SJSA1 (cell line): Measurements from ENCODE around the gene IZUMO1. TPM values are rescaled to one million over a fixed set of nuclear protein-coding genes. Genes with fewer than 3 reads are reported as not detected.
"Not testable (repeated sequence)": the region's sequence is repeated elsewhere in the genome, so short reads cannot be mapped to it uniquely, and the experiment has no call there.

Source experiments
- DNase-seq, 2 experiments: peaks; one replicate each; pipeline ENCODE4 v3.0.0-alpha.2; 2015 to 2020; ENCODE audit warnings: low spot score in 2 of 2, low read depth in 1 of 2
- H3K27ac ChIP-seq: fragments of 250-450 bp; sonication (Bioruptor Pico); 2 replicates; pipeline ENCODE4 v1.5.1; 2020; ENCODE audit warnings: mild to moderate bottlenecking, moderate library complexity
- H3K27me3 ChIP-seq: fragments of 250-450 bp; sonication (Bioruptor Pico); replicated peaks from 2 replicates; pipeline ENCODE4 v1.5.1; 2020; ENCODE audit warnings: mild to moderate bottlenecking, moderate library complexity
- H3K36me3 ChIP-seq: fragments of 250-450 bp; sonication (Bioruptor Pico); 2 replicates; pipeline ENCODE4 v1.5.1; 2020; ENCODE audit warnings: mild to moderate bottlenecking
- H3K4me1 ChIP-seq: fragments of 250-450 bp; sonication (Bioruptor Pico); replicated peaks from 2 replicates; pipeline ENCODE4 v1.6.1; 2021; ENCODE audit warnings: mild to moderate bottlenecking
- H3K4me3 ChIP-seq: fragments of 250-450 bp; sonication (Bioruptor Pico); 2 replicates; pipeline ENCODE4 v1.5.1; 2020; ENCODE audit warnings: mild to moderate bottlenecking
- H3K9me3 ChIP-seq: fragments of 250-450 bp; sonication (Bioruptor Pico); replicated peaks from 2 replicates; pipeline ENCODE4 v1.5.1; 2020; ENCODE audit warnings: mild to moderate bottlenecking
- total RNA-seq: library from RNA; depleted of rRNA; stranded (reverse); fragments of >200 nt; shearing (Covaris generic); gene quantifications from 2 replicates; pipeline ENCODE4 v1.2.3, GENCODE V29; 2014

IZUMO1 gene
- total RNA-seq, 1 experiment from 2014 or later, result not detected

- no peak overlapping the region for H3K4me3 ChIP-seq
- no peak for DNase-seq
- no peaks in the 10 kb centered on the region for H3K36me3 ChIP-seq
- H3K4me1 ChIP-seq, result peaks cover 10% of the 10 kb centered on the region
- no peak overlapping the region for H3K27ac ChIP-seq
- no peaks in the 10 kb centered on the region for H3K9me3 ChIP-seq
- H3K27me3 ChIP-seq, result peaks cover 9% of the 10 kb centered on the region
These were observed 24.2 kb upstream of the IZUMO1 start for GRCh38 chr19:48770734-48771472.

GRCh38 chr19:48770266-48770665, 23.6 kb upstream of the IZUMO1 start:
- Histone ChIP-seq H3K4me3 (no peak overlapping the region), H3K4me1 (peaks cover 10% of the 10 kb centered on the region), H3K9me3 (no peaks in the 10 kb centered on the region), H3K27me3 (peaks cover 10% of the 10 kb centered on the region), H3K36me3 (no peaks in the 10 kb centered on the region), H3K27ac (no peak overlapping the region)
- DNase-seq, result peak in 1 of 2 experiments; percentile 53

- H3K4me1 ChIP-seq, result peaks cover 5% of the 10 kb centered on the region
- no peak overlapping the region for H3K4me3 ChIP-seq
- no peaks in the 10 kb centered on the region for H3K9me3 ChIP-seq
- no peak overlapping the region for H3K27ac ChIP-seq
- peaks cover 21% of the 10 kb centered on the region for H3K27me3 ChIP-seq
- no peaks in the 10 kb centered on the region for H3K36me3 ChIP-seq
- DNase-seq, result no peak
These were observed 22.4 kb upstream of the IZUMO1 start for GRCh38 chr19:48768994-48769713.

- DNase-seq, H3K36me3 ChIP-seq, H3K4me3 ChIP-seq, H3K4me1 ChIP-seq, H3K27ac ChIP-seq, H3K9me3 ChIP-seq: not testable (repeated sequence)
- H3K27me3 ChIP-seq, result peaks cover 24% of the 10 kb centered on the region
These were observed 21.6 kb upstream of the IZUMO1 start for GRCh38 chr19:48768171-48768753.

- H3K27me3 ChIP-seq, result peaks cover 35% of the 10 kb centered on the region
- not testable (repeated sequence) for H3K9me3 ChIP-seq, H3K4me3 ChIP-seq, H3K4me1 ChIP-seq, H3K27ac ChIP-seq, H3K36me3 ChIP-seq, DNase-seq
These were observed 19.1 kb upstream of the IZUMO1 start for GRCh38 chr19:48765816-48766215.

GRCh38 chr19:48760504-48761205, 13.9 kb upstream of the IZUMO1 start:
- H3K9me3 ChIP-seq, result no peaks in the 10 kb centered on the region
- H3K4me3 ChIP-seq, result no peak overlapping the region
- H3K27me3 ChIP-seq, result peaks cover 34% of the 10 kb centered on the region
- H3K36me3 ChIP-seq, result no peaks in the 10 kb centered on the region
- DNase-seq, result no peak
- H3K4me1 ChIP-seq, result no peaks in the 10 kb centered on the region
- H3K27ac ChIP-seq, result no peak overlapping the region

- peaks cover 23% of the 10 kb centered on the region for H3K27me3 ChIP-seq
- H3K4me1 ChIP-seq, result peaks cover 2% of the 10 kb centered on the region; the same call in 1 of the 2 replicates
- no peak overlapping the region for H3K27ac ChIP-seq
- no peaks in the 10 kb centered on the region for H3K9me3 ChIP-seq
- H3K36me3 ChIP-seq, result no peaks in the 10 kb centered on the region
- H3K4me3 ChIP-seq, result no peak overlapping the region
- DNase-seq, result no peak
These were observed 11.0 kb upstream of the IZUMO1 start for GRCh38 chr19:48757741-48758144.

GRCh38 chr19:48757089-48757675, 10.5 kb upstream of the IZUMO1 start:
- Histone ChIP-seq H3K9me3 (no peaks in the 10 kb centered on the region), H3K27ac (no peak overlapping the region), H3K36me3 (no peaks in the 10 kb centered on the region), H3K4me3 (no peak overlapping the region), H3K4me1 (peaks cover 7% of the 10 kb centered on the region; the same call in 1 of the 2 replicates), H3K27me3 (peaks cover 24% of the 10 kb centered on the region)
- DNase-seq, result no peak

- no peak for DNase-seq
- Histone ChIP-seq H3K4me1 (peaks cover 7% of the 10 kb centered on the region; the same call in 1 of the 2 replicates), H3K27ac (no peak overlapping the region), H3K36me3 (no peaks in the 10 kb centered on the region), H3K27me3 (peaks cover 26% of the 10 kb centered on the region), H3K9me3 (no peaks in the 10 kb centered on the region), H3K4me3 (no peak overlapping the region)
These were observed 10.0 kb upstream of the IZUMO1 start for GRCh38 chr19:48756686-48757085.

GRCh38 chr19:48756212-48756611, 9.5 kb upstream of the IZUMO1 start:
- no peaks in the 10 kb centered on the region for H3K36me3 ChIP-seq
- no peak overlapping the region for H3K27ac ChIP-seq
- peaks cover 7% of the 10 kb centered on the region; the same call in 1 of the 2 replicates for H3K4me1 ChIP-seq
- no peaks in the 10 kb centered on the region for H3K9me3 ChIP-seq
- H3K27me3 ChIP-seq, result peaks cover 31% of the 10 kb centered on the region
- H3K4me3 ChIP-seq, result no peak overlapping the region
- DNase-seq, result no peak

- H3K4me1 ChIP-seq, result peaks cover 7% of the 10 kb centered on the region; the same call in 1 of the 2 replicates
- H3K9me3 ChIP-seq, result no peaks in the 10 kb centered on the region
- no peaks in the 10 kb centered on the region for H3K36me3 ChIP-seq
- DNase-seq, result no peak
- H3K4me3 ChIP-seq, result no peak overlapping the region
- no peak overlapping the region for H3K27ac ChIP-seq
- peaks cover 30% of the 10 kb centered on the region for H3K27me3 ChIP-seq
These were observed 9.1 kb upstream of the IZUMO1 start for GRCh38 chr19:48755787-48756186.

GRCh38 chr19:48755084-48755641, 8.5 kb upstream of the IZUMO1 start, which contains the start of gene FGF21:
Gene FGF21 (plus strand): TSS chr19:48755524. CDS start chr19:48756237, 713 bp downstream.
- H3K27me3 ChIP-seq, result peaks cover 24% of the 10 kb centered on the region
- DNase-seq, result no peak
- no peak within 1 kb of the TSS for H3K27ac ChIP-seq
- peaks cover 7% of the 10 kb centered on the region; the same call in 1 of the 2 replicates for H3K4me1 ChIP-seq
- H3K9me3 ChIP-seq, result no peaks in the 10 kb centered on the region
- H3K4me3 ChIP-seq, result no peak within 1 kb of the TSS
- H3K36me3 ChIP-seq, result no peaks in the 10 kb centered on the region
